NCI-H146 treated with DMSO at 0.1 percent for 48 hours (cell line): ENCODE data around the gene CEP164.
A peak's percentile ranks its signal among the peaks of the same experiment; 100 is the strongest.

Experiments
- DNase-seq: peaks from one replicate; lab custom pipeline; 2025; ENCODE audit not compliant: unreplicated experiment; lab: John Stamatoyannopoulos, UW

Gene CEP164

GRCh38 chr11:117418737-117419481 is 91.3 kb downstream of the CEP164 start:
- no peak for DNase-seq

GRCh38 chr11:117419482-117420142 is 92.0 kb downstream of the CEP164 start:
- DNase-seq = no peak

GRCh38 chr11:117420143-117420485 is 92.5 kb downstream of the CEP164 start:
- DNase-seq = no peak

GRCh38 chr11:117420598-117420997 is 92.9 kb downstream of the CEP164 start:
- DNase-seq = no peak

GRCh38 chr11:117421041-117421440 is 93.4 kb downstream of the CEP164 start:
- DNase-seq = no peak

- no peak for DNase-seq
These were observed 93.8 kb downstream of the CEP164 start for GRCh38 chr11:117421476-117421875.

GRCh38 chr11:117423046-117423575 is 95.5 kb downstream of the CEP164 start:
- no peak for DNase-seq

- no peak for DNase-seq
These were observed 97.1 kb downstream of the CEP164 start for GRCh38 chr11:117424781-117425180.

GRCh38 chr11:117425679-117426296 is 98.1 kb downstream of the CEP164 start:
- DNase-seq = no peak

- peak; percentile 37 for DNase-seq
These were observed 98.6 kb downstream of the CEP164 start for GRCh38 chr11:117426297-117426685.

- no peak for DNase-seq
These were observed 99.3 kb downstream of the CEP164 start for GRCh38 chr11:117426941-117427340.

GRCh38 chr11:117427356-117427874 is 99.8 kb downstream of the CEP164 start:
- no peak for DNase-seq

GRCh38 chr11:117428186-117428855 is 100.7 kb downstream of the CEP164 start:
- DNase-seq = no peak

GRCh38 chr11:117428856-117429229 is 101.2 kb downstream of the CEP164 start:
- DNase-seq = no peak

- DNase-seq = no peak
These were observed 102.8 kb downstream of the CEP164 start for GRCh38 chr11:117430293-117430955.

- DNase-seq = no peak
These were observed 103.8 kb downstream of the CEP164 start for GRCh38 chr11:117431436-117431835.

- no peak for DNase-seq
These were observed 106.1 kb downstream of the CEP164 start for GRCh38 chr11:117433717-117434116.

- DNase-seq = no peak
These were observed 106.8 kb downstream of the CEP164 start for GRCh38 chr11:117434481-117434880.

GRCh38 chr11:117435326-117435725 is 107.7 kb downstream of the CEP164 start:
- no peak for DNase-seq

GRCh38 chr11:117437041-117437790 is 109.6 kb downstream of the CEP164 start:
- DNase-seq = no peak
